Stimulated activated CD8-positive, alpha-beta memory T cell treated with anti-CD3 and anti-CD28 coated beads, Interleukin-15, amount 100 ng/mL, for 1 hour (primary cell): Measurements from ENCODE around the gene TMEM134.
"Not testable (repeated sequence)": the region's sequence is repeated elsewhere in the genome, so short reads cannot be mapped to it uniquely, and the experiment has no call there.

ENCODE experiments used
- DNase-seq: peaks from one replicate; pipeline ENCODE4 v3.0.0-alpha.2; 2020; ENCODE audit warnings: low read depth

TMEM134 gene

GRCh38 chr11:67485873-67486361 lies 16.9 kb upstream of the TMEM134 start:
- DNase-seq = not testable (repeated sequence)

- DNase-seq = no peak
These were observed 15.8 kb upstream of the TMEM134 start for GRCh38 chr11:67484847-67485311.

GRCh38 chr11:67483831-67484665 lies 15.0 kb upstream of the TMEM134 start:
- no peak for DNase-seq

GRCh38 chr11:67482827-67483798 lies 14.1 kb upstream of the TMEM134 start, which contains the start of gene AIP:
TSS of gene AIP (plus strand) at chr11:67483026. CDS start at chr11:67483159, 133 bp downstream.
- DNase-seq = peak; percentile 90

- DNase-seq = no peak
These were observed 13.3 kb upstream of the TMEM134 start for GRCh38 chr11:67482275-67482826.

GRCh38 chr11:67477344-67478050 lies 8.4 kb upstream of the TMEM134 start:
- DNase-seq = not testable (repeated sequence)

DNA sequence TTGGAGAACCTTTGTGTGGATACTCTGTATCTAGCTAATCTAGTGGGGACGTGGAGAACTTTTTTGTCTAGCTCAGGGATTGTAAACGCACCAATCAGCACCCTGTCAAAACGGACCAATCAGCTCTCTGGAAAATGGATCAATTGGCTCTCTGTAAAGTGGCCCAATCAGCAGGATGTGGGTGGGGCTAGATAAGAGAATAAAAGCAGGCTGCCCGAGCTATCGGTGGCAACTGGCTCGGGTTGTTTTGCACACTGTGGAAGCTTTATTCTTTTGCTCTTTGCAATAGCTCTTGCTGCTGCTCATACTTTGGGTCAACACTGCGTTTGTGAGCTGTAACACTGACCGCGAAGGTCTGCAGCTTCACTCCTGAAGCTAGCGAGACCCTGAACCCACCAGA lies 7.6 kb upstream of the TMEM134 start:
- DNase-seq = not testable (repeated sequence)

DNA sequence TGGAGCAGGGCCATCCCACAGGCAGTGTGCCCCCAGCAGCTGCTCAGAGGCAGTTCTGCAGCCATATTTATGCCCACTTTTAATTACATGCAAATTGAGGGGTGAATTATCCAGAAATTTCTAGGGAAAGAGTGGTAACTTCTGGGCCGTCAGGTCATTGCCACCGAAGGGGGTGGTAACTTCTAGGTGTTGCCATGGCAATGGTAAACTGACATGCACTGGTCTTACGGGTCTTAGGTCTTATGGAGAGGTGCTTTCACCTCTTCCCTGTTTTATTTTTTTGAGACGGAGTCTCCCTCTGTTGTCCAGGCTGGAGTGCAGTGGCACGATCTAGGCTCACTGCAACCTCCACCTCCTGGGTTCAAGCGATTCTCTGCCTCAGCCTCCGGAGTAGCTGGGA lies 3.8 kb upstream of the TMEM134 start:
- no peak for DNase-seq

DNA sequence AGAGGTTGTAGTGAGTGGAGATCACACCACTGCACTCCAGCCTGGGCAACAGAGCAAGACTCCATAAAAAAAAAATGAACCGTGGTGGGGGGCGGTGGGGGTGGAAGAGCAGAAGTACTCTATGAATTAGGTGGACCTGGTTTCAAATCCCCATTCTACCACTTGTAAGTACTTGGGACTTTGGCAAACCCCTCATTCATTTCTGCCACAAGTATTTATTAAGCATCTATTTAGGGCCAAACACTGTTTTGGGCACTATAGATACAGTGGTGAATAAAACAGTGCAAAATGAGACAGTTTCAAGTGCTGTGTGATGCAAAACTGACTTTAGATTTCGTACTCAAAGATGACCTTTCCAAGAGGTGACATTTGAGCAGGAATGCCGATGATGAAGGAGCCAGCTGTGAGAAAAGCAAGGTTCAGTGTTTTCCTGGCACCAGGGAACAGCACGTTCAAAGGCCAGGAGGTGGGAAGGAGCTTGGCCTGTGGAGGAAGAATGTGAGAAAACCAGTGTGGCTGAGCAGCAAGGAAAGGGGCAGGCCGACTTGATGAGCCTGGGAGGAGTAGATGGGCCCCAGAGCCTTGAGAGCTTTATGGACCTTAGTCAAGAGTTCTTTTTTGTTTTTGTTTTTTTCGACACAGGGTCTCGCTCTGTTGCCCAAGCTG lies 1.4 kb upstream of the TMEM134 start:
- no peak for DNase-seq

DNA sequence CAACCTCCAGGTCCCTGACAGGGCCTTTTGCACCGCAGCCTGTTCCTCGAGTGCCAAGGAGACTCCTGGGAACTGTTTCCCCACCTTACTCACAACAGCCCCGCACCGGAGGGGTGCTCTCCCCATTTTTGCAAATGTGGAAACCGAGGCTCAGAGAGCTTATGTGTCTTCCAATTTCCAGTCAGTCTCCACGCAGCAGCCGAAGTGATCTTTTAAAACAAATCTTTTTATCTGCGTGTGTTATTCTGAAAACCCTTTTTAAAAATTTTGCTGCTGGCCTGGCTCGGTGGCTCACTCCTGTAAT lies 409 bp upstream of the TMEM134 start:
- no peak for DNase-seq

GRCh38 chr11:67468456-67468758 lies 644 bp downstream of the TMEM134 start:
- DNase-seq = no peak

- DNase-seq = no peak
These were observed 995 bp downstream of the TMEM134 start for GRCh38 chr11:67468056-67468455.

DNA sequence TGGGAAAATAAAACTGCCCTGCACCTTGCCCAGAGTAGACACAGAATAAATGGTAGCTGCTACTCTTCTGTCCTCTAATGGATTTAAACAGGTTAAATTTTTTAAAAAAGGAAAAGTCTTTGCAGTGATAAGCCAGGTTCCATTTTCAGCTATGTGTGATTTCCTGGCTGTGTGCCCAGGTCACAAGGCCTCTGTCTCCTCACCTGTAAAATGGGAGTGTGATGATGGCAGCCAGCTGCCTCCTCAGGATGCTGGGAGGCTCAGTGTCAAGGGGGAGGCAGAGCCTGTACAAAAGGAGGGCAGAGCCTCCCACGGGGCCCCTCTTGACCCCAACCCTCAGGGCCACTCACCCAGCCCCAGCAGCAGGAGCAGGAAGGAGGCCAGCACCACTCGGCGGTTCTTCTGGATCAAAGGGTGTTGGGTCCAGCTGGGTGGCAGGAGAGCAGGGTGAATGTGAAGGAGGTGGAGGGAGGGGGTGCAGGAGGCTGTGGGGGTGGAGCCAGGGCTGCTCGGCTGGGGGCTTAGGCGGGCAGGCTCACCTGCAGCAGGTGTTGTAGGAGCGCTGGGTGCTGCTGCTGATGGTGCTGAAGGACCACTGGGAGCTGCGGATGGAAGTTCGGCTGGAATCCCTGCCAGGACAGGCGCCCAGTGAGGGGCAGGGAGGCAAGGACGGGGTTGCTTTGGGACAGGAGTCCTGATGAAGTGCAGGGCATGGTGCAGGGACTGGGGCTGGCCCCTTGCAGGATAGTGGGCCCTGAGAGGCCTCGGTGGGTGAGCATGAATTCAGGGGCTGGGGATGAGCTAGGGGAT lies 1.9 kb downstream of the TMEM134 start:
- no peak for DNase-seq

GRCh38 chr11:67466367-67466766 lies 2.7 kb downstream of the TMEM134 start:
- no peak for DNase-seq

- DNase-seq = not testable (repeated sequence)
These were observed 3.5 kb downstream of the TMEM134 start for GRCh38 chr11:67465530-67465929.

- DNase-seq = no peak
These were observed 3.9 kb downstream of the TMEM134 start for GRCh38 chr11:67465189-67465510.

- DNase-seq = peak; percentile 83
These were observed 4.5 kb downstream of the TMEM134 start for GRCh38 chr11:67464411-67465188.

DNA sequence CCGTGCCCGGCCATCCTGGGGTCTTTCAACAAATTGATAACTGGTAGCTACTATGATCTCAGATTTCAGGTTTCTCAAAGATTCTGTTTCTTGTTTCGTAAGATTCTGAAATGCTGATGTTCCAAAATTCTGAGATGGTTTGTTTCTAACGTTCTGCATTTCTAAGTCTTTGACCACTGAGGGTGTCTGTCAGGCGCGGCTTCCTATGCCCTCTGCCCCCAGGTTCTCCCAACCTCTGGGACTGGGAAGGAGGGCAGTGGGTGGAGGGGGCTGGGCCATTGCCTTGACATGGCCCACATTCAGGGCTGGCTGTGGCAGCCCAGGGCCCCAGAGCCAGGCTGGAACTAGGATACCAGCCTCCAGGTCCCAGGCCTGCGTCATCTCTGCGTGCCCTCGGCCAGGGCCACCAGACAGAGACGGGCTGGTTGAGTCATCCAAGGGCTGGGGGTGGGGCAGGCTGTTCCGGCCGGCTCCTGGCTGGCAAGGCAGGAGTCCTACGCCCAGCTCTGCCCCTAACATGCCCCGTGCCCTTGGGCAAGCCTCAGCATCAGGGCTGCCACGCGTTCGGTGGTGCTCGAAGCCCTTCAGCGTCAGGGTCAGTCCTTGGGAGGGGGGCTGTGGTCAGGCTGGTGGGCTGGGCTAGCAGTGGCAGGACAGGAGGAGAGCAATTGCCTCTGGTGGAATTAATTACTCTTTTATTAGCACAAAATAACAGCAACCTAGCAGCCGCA lies 5.2 kb downstream of the TMEM134 start:
- no peak for DNase-seq

DNA sequence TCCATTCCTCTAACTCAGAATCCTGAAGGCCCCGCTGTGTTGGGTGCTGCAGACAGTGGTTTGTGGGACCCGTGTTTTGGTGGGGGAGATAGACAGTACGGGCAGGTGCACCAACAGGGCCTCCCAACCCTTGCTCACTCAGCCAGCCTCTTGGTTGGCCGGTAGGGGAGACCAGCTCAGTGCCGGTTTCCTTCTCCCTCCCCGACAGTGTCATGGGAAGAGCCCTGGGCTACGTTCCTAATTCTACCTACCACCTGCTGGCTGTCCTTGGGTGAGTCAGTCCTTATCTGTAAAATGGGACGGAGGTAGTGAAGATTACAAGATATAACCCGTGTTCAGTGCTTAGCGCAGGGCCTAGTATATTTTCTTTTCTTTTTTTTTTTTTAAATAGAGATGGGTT lies 5.9 kb downstream of the TMEM134 start:
- no peak for DNase-seq
